Panc1 (cell line): ENCODE data around the gene ATF2. TPM values are rescaled to one million over a fixed set of nuclear protein-coding genes. Genes with fewer than 3 reads are reported as not detected.
A peak's percentile ranks its signal among the peaks of the same experiment; 100 is the strongest.

Source experiments
- ATAC-seq: fragments of 200-7000 bp; cut with Tn5 transposase; 2 replicates; pipeline ENCODE4 v1.9.1; 2020; ENCODE audit warnings: mild to moderate bottlenecking, moderate library complexity
- BruUV-seq: library from RNA; stranded (reverse); fragments of 400-500 nt; replicated peaks from 2 replicates; lab custom pipeline; 2021; lab: Mats Ljungman, UMichigan
- CTCF ChIA-PET: fragments of 300-600 bp; sonication (Branson Sonifier 250); formaldehyde crosslinking; loops from one replicate; lab custom pipeline; 2022; ENCODE audit warnings: antibody characterized with exemption; lab: Charles Lee
- POLR2A ChIA-PET: fragments of 300-600 bp; sonication (Branson Sonifier 250); formaldehyde crosslinking; loops from one replicate; lab custom pipeline; 2022; ENCODE audit warnings: antibody characterized with exemption; lab: Charles Lee
- DNase-seq: peaks from one replicate; pipeline ENCODE4 v3.0.0-alpha.2; 2010; ENCODE audit warnings: low read depth, low spot score
- H3K27ac ChIP-seq: 2 replicates; pipeline ENCODE4 v1.5.1; 2011; ENCODE audit warnings: mild to moderate bottlenecking, low read length, inconsistent platforms
- H3K27me3 ChIP-seq: fragments of 200-500 bp; sonication (Bioruptor generic); 2 replicates; pipeline ENCODE4 v1.6.0; 2014; ENCODE audit warnings: low read length, inconsistent platforms; ENCODE audit not compliant: control insufficient read depth, insufficient read depth
- H3K36me3 ChIP-seq: fragments of 200-500 bp; sonication (Bioruptor generic); 2 replicates; pipeline ENCODE4 v1.5.1; 2014; ENCODE audit warnings: inconsistent platforms, mild to moderate bottlenecking, low read length, moderate library complexity; ENCODE audit not compliant: control insufficient read depth, insufficient read depth
- H3K4me1 ChIP-seq: 2 replicates; pipeline ENCODE4 v1.5.1; 2011; ENCODE audit warnings: inconsistent platforms, mild to moderate bottlenecking, low read length, moderate library complexity; ENCODE audit not compliant: control insufficient read depth, insufficient read depth
- H3K4me3 ChIP-seq, 2 experiments: 2 replicates each; pipeline ENCODE4 v1.5.1; 2011 to 2012; ENCODE audit warnings: low read depth in 2 of 2, low read length in 2 of 2, mild to moderate bottlenecking in 2 of 2, inconsistent platforms in 1 of 2, moderate library complexity in 1 of 2
- H3K9me3 ChIP-seq: fragments of 200-500 bp; sonication (Bioruptor generic); 2 replicates; pipeline ENCODE4 v1.5.1; 2014; ENCODE audit warnings: low read depth, mild to moderate bottlenecking, inconsistent platforms, low read length, moderate library complexity; ENCODE audit not compliant: control insufficient read depth, insufficient read depth
- POLR2AphosphoS5 ChIP-seq: IDR thresholded peaks from 2 replicates; pipeline ENCODE4 v1.6.1; 2012; ENCODE audit warnings: mild to moderate bottlenecking, low read depth, low read length, moderate library complexity
- SIN3A ChIP-seq: IDR thresholded peaks from 2 replicates; pipeline ENCODE4 v1.6.1; 2012; ENCODE audit warnings: low read depth, mild to moderate bottlenecking, low read length, moderate library complexity, borderline replicate concordance; ENCODE audit not compliant: insufficient read depth
- TCF7L2 ChIP-seq: IDR thresholded peaks from 2 replicates; pipeline ENCODE4 v1.6.1; 2011; ENCODE audit warnings: mild to moderate bottlenecking, low read depth, low read length, inconsistent platforms
- in situ Hi-C: cut with HindIII; loops from 2 replicates; pipeline ENCODE4 v1.10.0; 2016; ENCODE audit warnings: low sequenced_read_pairs, low pct_unique_long_range_greater_than_20kb
- intact Hi-C: fragments of 100-400 bp; cut with micrococcal nuclease; formaldehyde crosslinking; loops from one replicate; pipeline ENCODE4 v1.10.0; 2022; ENCODE audit not compliant: unreplicated experiment
- total RNA-seq: library from RNA; stranded (reverse); gene quantifications from one replicate; pipeline ENCODE4 v1.2.1, GENCODE V29; 2021; ENCODE audit not compliant: unreplicated experiment
- TF ChIP-seq, protein P1 (sequence below): fragments of 450-650 bp; IDR thresholded peaks from 2 replicates; pipeline ENCODE4 v1.5.1; 2017; ENCODE audit warnings: mild to moderate bottlenecking
- TF ChIP-seq, protein P2 (sequence below), 2 experiments: IDR thresholded peaks; 2 replicates each; pipeline ENCODE4 v1.6.1; 2011 to 2012; ENCODE audit warnings: low read depth in 2 of 2, control low read depth in 1 of 2, low read length in 1 of 2, mild to moderate bottlenecking in 1 of 2, moderate library complexity in 1 of 2; ENCODE audit not compliant: insufficient read depth in 1 of 2

ATF2 gene
- total RNA-seq, 1 experiment from 2014 or later: 61.8 TPM

- Histone ChIP-seq H3K27ac (no peak overlapping the region; the same call in 1 of the 2 replicates), H3K4me1 (no peaks in the 10 kb centered on the region), H3K36me3 (no peaks in the 10 kb centered on the region), H3K9me3 (no peaks in the 10 kb centered on the region), H3K4me3 (no peak overlapping the region), H3K27me3 (no peaks in the 10 kb centered on the region)
- intact Hi-C loops (no loop called here), in situ Hi-C loops (no loop called here)
- CTCF ChIA-PET: no interaction called here
- ATAC-seq: peak; percentile 90
- POLR2A ChIA-PET: no interaction called here
- no TSS peak for BruUV-seq
- DNase-seq: peak; percentile 93
- TF ChIP-seq SIN3A: no peak
- TF ChIP-seq, protein P1, sequence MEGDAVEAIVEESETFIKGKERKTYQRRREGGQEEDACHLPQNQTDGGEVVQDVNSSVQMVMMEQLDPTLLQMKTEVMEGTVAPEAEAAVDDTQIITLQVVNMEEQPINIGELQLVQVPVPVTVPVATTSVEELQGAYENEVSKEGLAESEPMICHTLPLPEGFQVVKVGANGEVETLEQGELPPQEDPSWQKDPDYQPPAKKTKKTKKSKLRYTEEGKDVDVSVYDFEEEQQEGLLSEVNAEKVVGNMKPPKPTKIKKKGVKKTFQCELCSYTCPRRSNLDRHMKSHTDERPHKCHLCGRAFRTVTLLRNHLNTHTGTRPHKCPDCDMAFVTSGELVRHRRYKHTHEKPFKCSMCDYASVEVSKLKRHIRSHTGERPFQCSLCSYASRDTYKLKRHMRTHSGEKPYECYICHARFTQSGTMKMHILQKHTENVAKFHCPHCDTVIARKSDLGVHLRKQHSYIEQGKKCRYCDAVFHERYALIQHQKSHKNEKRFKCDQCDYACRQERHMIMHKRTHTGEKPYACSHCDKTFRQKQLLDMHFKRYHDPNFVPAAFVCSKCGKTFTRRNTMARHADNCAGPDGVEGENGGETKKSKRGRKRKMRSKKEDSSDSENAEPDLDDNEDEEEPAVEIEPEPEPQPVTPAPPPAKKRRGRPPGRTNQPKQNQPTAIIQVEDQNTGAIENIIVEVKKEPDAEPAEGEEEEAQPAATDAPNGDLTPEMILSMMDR: no peak
- TF ChIP-seq, protein P2, sequence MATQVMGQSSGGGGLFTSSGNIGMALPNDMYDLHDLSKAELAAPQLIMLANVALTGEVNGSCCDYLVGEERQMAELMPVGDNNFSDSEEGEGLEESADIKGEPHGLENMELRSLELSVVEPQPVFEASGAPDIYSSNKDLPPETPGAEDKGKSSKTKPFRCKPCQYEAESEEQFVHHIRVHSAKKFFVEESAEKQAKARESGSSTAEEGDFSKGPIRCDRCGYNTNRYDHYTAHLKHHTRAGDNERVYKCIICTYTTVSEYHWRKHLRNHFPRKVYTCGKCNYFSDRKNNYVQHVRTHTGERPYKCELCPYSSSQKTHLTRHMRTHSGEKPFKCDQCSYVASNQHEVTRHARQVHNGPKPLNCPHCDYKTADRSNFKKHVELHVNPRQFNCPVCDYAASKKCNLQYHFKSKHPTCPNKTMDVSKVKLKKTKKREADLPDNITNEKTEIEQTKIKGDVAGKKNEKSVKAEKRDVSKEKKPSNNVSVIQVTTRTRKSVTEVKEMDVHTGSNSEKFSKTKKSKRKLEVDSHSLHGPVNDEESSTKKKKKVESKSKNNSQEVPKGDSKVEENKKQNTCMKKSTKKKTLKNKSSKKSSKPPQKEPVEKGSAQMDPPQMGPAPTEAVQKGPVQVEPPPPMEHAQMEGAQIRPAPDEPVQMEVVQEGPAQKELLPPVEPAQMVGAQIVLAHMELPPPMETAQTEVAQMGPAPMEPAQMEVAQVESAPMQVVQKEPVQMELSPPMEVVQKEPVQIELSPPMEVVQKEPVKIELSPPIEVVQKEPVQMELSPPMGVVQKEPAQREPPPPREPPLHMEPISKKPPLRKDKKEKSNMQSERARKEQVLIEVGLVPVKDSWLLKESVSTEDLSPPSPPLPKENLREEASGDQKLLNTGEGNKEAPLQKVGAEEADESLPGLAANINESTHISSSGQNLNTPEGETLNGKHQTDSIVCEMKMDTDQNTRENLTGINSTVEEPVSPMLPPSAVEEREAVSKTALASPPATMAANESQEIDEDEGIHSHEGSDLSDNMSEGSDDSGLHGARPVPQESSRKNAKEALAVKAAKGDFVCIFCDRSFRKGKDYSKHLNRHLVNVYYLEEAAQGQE (IDR thresholded peaks at IDR 0.05; ENCODE audit: insufficient read depth in 1 of 2, low read depth in 2 of 2, low read length in 1 of 2): no peak
- no peak for TF ChIP-seq TCF7L2
- no peak for TF ChIP-seq POLR2AphosphoS5
Measured at GRCh38 chr2:175062787-175063585, 105.0 kb downstream of the ATF2 start.

- H3K4me3 ChIP-seq: no peak overlapping the region
- no TSS peak for BruUV-seq
- intact Hi-C loops: no loop called here
- ATAC-seq: peak; percentile 56; the same call in 1 of the 2 replicates
- no peak overlapping the region for H3K27ac ChIP-seq
- H3K36me3 ChIP-seq: no peaks in the 10 kb centered on the region
- in situ Hi-C loops: no loop called here
- H3K4me1 ChIP-seq: no peaks in the 10 kb centered on the region
- CTCF ChIA-PET: no interaction called here
- no peaks in the 10 kb centered on the region for H3K9me3 ChIP-seq
- no peak for TF ChIP-seq SIN3A
- no peak for TF ChIP-seq TCF7L2
- TF ChIP-seq, protein P1: no peak
- TF ChIP-seq, protein P2 (IDR thresholded peaks at IDR 0.05; ENCODE audit: insufficient read depth in 1 of 2, low read depth in 2 of 2, low read length in 1 of 2): no peak
- no peak for TF ChIP-seq POLR2AphosphoS5
- POLR2A ChIA-PET: no interaction called here
- no peaks in the 10 kb centered on the region for H3K27me3 ChIP-seq
- no peak for DNase-seq
Measured at GRCh38 chr2:175057078-175057685, 110.8 kb downstream of the ATF2 start.
